Osteoblast (primary cell): ENCODE results near the gene JUP. TPM values are rescaled to one million over a fixed set of nuclear protein-coding genes. Genes with fewer than 3 reads are reported as not detected.

ENCODE experiments used
- DNase-seq: peaks from one replicate; pipeline ENCODE4 v3.0.0; 2011; ENCODE audit warnings: low spot score, mixed read lengths; ENCODE audit not compliant: insufficient read length; ENCODE audit errors: missing footprints
- H2AFZ ChIP-seq: 2 replicates; pipeline ENCODE4 v1.6.0; 2011; ENCODE audit warnings: mild to moderate bottlenecking, low read length
- H3K27ac ChIP-seq: 2 replicates; pipeline ENCODE4 v1.5.1; 2011; ENCODE audit warnings: mild to moderate bottlenecking, low read depth, low read length, moderate library complexity
- H3K27me3 ChIP-seq: 2 replicates; pipeline ENCODE4 v1.6.0; 2012; ENCODE audit warnings: mild to moderate bottlenecking, control low read depth, inconsistent platforms, low read length, moderate library complexity; ENCODE audit not compliant: insufficient read depth
- H3K36me3 ChIP-seq: 2 replicates; pipeline ENCODE4 v1.5.1; 2011; ENCODE audit warnings: mild to moderate bottlenecking, low read length, control low read depth, moderate library complexity; ENCODE audit not compliant: insufficient read depth
- H3K4me1 ChIP-seq: 2 replicates; pipeline ENCODE4 v1.5.1; 2011; ENCODE audit warnings: mild to moderate bottlenecking, low read length, control low read depth, moderate library complexity; ENCODE audit not compliant: insufficient read depth
- H3K4me2 ChIP-seq: 2 replicates; pipeline ENCODE4 v1.6.0; 2011; ENCODE audit warnings: mild to moderate bottlenecking, low read length; ENCODE audit not compliant: insufficient read depth
- H3K4me3 ChIP-seq: fragments of 200-600 bp; sonication (generic); 3 replicates; pipeline ENCODE4 v1.5.1; 2012; ENCODE audit warnings: mild to moderate bottlenecking, low read length, inconsistent platforms; ENCODE audit not compliant: insufficient read depth
- H3K79me2 ChIP-seq: 2 replicates; pipeline ENCODE4 v1.6.0; 2012; ENCODE audit warnings: mild to moderate bottlenecking, low read length, control low read depth, inconsistent platforms; ENCODE audit not compliant: insufficient read depth
- H3K9me3 ChIP-seq: 2 replicates; pipeline ENCODE4 v1.5.1; 2011; ENCODE audit warnings: low read depth, low read length, control low read depth
- H4K20me1 ChIP-seq: 2 replicates; pipeline ENCODE4 v1.6.0; 2012; ENCODE audit warnings: mild to moderate bottlenecking, low read length, control low read depth; ENCODE audit not compliant: insufficient read depth
- total RNA-seq: library from RNA; depleted of rRNA; stranded (reverse); fragments of >200 nt; gene quantifications from 2 replicates; pipeline ENCODE4 v1.2.3, GENCODE V29; 2012
- TF ChIP-seq, protein P1 (sequence below): IDR thresholded peaks from 2 replicates; pipeline ENCODE4 v1.5.1; 2011; ENCODE audit warnings: mild to moderate bottlenecking, low read depth, low read length, moderate library complexity; ENCODE audit errors: extremely low read depth

Gene JUP
- total RNA-seq, 1 donor, result 24.2 TPM

DNA sequence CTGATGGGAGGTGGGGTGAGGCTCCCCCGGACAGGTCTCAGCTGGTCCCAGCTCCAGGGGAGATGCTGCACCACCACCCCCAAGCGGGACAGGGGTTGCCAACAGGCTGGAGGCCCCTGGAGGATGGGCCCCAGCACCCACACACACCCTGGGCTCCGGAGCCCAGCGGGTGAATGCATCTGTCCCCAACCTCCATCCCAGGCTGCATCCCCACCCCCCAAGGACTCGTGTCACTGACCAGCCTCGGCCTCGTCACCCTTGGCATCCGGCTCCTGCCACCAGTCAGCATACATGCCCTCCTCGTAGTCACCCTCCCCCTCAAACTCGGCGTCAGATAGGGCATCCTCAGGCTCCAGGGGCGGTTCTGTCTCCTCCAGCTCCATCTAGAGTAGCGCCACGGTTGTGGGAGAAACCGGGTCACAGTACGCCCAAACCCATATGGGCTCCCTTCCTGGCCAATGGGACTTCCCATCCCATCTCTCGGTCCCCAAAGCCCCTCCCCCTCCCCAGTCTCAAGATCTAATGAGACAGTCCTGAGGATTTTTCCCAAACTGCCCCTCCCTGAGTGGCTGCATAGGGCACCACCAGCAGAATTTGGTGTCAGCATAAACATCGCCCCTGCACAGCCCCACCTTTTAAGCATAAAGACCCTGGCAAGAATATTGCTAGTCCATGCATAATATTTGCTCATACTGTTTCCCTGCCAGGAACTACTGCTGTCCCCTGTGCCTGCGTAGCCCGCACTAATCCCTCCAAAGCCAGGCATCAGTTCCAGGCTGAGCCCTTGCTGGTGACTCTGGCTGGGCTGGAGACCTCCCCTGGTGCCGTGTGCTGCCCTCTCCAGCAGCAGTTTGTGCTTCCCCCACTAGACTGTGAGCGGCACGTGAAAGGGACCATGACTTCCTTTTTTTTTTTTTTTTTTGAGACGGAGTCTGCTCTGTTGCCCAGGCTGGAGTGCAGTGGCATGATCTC lies 16.8 kb upstream of the JUP start:
- peaks cover 4% of the 10 kb centered on the region for H3K4me1 ChIP-seq
- no peak overlapping the region for H3K27ac ChIP-seq
- no peaks in the 10 kb centered on the region for H3K79me2 ChIP-seq
- H3K4me2 ChIP-seq, result no peak overlapping the region
- H3K4me3 ChIP-seq, result no peak overlapping the region
- H4K20me1 ChIP-seq, result peaks cover 13% of the 10 kb centered on the region
- peaks cover 28% of the 10 kb centered on the region for H3K36me3 ChIP-seq
- H2AFZ ChIP-seq, result no peak overlapping the region
- TF ChIP-seq, protein P1, sequence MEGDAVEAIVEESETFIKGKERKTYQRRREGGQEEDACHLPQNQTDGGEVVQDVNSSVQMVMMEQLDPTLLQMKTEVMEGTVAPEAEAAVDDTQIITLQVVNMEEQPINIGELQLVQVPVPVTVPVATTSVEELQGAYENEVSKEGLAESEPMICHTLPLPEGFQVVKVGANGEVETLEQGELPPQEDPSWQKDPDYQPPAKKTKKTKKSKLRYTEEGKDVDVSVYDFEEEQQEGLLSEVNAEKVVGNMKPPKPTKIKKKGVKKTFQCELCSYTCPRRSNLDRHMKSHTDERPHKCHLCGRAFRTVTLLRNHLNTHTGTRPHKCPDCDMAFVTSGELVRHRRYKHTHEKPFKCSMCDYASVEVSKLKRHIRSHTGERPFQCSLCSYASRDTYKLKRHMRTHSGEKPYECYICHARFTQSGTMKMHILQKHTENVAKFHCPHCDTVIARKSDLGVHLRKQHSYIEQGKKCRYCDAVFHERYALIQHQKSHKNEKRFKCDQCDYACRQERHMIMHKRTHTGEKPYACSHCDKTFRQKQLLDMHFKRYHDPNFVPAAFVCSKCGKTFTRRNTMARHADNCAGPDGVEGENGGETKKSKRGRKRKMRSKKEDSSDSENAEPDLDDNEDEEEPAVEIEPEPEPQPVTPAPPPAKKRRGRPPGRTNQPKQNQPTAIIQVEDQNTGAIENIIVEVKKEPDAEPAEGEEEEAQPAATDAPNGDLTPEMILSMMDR, result no peak
- H3K9me3 ChIP-seq, result no peaks in the 10 kb centered on the region
- peak; percentile 71 for DNase-seq
- H3K27me3 ChIP-seq, result no peaks in the 10 kb centered on the region

- DNase-seq, result peak; percentile 96
- H3K9me3 ChIP-seq, result no peaks in the 10 kb centered on the region
- peak overlapping the region; percentile 73 for H3K4me2 ChIP-seq
- peak overlapping the region; percentile 30 for H3K4me3 ChIP-seq
- peaks cover 4% of the 10 kb centered on the region for H3K4me1 ChIP-seq
- TF ChIP-seq, protein P1, result peak; percentile 95
- peaks cover 8% of the 10 kb centered on the region for H4K20me1 ChIP-seq
- no peaks in the 10 kb centered on the region for H3K79me2 ChIP-seq
- peaks cover 18% of the 10 kb centered on the region for H3K36me3 ChIP-seq
- no peak overlapping the region for H2AFZ ChIP-seq
- no peak overlapping the region for H3K27ac ChIP-seq
- no peaks in the 10 kb centered on the region for H3K27me3 ChIP-seq
Observed at GRCh38 chr17:41801374-41802271, 15.1 kb upstream of the JUP start.

GRCh38 chr17:41800601-41801373 lies 14.3 kb upstream of the JUP start:
- H3K4me2 ChIP-seq, result peak overlapping the region; percentile 73
- TF ChIP-seq, protein P1, result no peak
- peaks cover 3% of the 10 kb centered on the region for H4K20me1 ChIP-seq
- peak; percentile 50 for DNase-seq
- no peak overlapping the region for H2AFZ ChIP-seq
- no peak overlapping the region for H3K27ac ChIP-seq
- no peaks in the 10 kb centered on the region for H3K79me2 ChIP-seq
- no peak overlapping the region for H3K4me3 ChIP-seq
- peaks cover 4% of the 10 kb centered on the region for H3K4me1 ChIP-seq
- no peaks in the 10 kb centered on the region for H3K9me3 ChIP-seq
- H3K27me3 ChIP-seq, result no peaks in the 10 kb centered on the region
- peaks cover 10% of the 10 kb centered on the region for H3K36me3 ChIP-seq
